HG02885 (cell line): ENCODE results near the gene TOR1AIP2.
"Not testable (repeated sequence)": the region's sequence is repeated elsewhere in the genome, so short reads cannot be mapped to it uniquely, and the experiment has no call there.

Source experiments
- ATAC-seq: cut with Tn5 transposase; IDR thresholded peaks from one replicate; pipeline ENCODE4 v1.9.1; 2021; ENCODE audit warnings: mild to moderate bottlenecking; ENCODE audit not compliant: unreplicated experiment, poor library complexity

Gene TOR1AIP2

DNA sequence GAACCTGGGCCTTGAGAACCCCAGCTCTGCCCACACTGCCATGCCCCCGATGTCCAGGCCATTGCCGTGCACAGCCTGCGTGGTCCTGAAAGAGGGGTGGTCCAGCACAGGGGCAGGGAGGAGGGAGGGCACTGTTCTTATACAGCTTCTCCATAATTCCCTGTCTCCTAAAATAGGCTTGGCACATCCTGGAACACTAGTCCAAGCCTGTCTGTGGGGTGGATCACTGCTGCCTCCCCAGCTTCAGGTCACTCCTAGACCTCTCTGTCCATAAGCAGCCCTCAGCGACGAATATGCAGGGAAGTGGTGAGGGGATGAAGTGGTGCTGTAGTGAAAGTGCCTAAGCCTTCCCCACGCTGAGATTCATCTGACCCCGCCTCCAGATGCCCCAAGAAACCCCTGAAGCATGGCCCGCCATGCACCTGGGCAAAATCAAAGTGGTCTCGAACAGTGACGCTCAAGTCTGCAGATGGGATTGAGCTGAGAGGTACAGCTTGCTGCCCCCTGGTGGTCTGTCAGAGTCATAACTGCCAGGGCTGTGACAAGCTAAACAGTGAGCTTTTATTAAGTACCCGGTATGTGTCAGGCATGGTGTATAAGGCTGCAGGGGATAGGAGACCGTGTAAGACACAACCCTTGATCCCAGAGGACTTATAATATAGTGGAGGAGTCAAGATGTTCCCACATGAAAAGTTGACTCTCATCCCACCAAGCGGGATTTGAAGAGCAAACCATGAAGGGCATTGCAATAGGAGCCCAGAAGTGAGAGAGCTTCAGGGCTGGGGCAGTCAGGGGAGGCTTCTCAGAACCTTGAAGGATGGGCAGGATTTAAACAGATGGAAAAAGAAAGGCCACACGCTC, 67.9 kb downstream of the TOR1AIP2 start:
- peak; percentile 71 for ATAC-seq

DNA sequence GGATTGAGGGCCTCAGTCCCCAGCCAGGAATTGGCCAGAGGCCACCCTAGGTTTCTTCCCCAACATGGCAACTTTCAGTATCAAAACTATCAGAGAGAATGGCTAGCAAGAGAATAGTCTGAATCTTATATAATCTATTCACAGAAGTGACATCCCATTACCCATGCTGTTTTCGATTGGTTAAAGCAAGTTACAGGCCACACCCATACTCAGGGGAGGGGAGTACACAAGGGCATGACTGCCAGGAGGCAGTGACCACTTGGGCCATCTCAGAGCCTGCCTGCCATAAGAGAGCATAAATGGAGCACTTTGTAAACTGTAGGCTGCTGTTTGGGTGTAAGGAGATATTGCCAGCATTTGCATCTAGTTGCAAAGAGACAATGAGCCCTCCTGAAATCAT, 69.1 kb downstream of the TOR1AIP2 start:
- no peak for ATAC-seq

DNA sequence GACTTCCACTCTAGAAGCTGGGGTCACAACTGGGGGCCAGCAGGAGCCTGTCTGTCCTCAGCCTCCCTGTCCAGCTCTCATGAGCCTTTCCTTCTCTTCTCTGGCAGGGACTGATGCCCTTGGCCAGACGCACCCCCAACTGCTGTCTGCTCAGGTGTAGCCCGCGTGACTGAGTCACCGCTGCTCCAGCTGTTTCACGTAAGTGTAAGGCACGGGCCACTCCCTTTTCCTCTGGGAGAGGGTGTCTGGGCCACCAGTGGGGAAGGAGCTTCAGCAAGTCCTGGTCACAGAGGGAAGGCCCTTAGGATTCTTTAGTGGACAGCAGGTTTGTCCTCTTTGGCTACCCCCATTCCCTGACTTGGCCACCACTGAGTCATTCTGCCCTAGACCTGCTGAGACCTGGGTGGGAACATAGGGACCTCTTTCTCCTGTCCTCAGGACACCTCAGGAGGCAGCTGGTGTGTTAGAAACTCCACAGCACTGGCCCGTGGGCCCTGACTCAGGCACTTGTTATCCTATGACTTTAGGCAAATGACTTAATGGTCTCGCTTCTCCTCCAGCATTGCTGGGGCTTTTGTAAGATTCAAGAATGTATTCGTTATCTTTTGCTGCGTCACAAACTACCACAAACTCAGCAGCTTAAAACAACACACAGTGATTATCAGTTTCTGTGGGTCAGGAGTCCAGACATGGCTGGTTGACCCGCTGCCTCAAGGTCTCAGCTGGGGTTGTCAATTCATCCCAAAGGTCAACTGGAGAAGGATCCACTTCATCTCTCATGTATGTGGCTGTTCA, 69.7 kb downstream of the TOR1AIP2 start:
- ATAC-seq = no peak

DNA sequence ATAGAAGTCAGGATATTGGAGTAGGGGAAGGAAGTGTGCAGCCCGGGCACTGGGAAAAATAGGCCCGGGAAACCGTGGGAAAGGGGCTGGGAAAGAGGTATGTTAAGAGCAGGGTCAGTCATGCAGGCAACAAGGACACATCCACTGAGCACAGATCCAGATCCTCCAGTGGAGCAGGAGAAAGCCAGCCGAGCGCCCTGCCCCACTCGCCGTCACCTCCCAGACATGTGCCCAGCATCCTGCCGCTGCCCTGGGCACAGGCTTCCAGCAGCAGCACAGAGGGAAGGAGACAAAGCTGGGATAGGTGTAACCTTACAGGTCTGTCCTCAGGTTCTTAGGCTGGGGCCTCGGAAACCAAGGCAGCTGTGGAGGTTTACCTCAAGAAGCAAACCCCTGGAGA, 70.3 kb downstream of the TOR1AIP2 start:
- ATAC-seq = no peak

DNA sequence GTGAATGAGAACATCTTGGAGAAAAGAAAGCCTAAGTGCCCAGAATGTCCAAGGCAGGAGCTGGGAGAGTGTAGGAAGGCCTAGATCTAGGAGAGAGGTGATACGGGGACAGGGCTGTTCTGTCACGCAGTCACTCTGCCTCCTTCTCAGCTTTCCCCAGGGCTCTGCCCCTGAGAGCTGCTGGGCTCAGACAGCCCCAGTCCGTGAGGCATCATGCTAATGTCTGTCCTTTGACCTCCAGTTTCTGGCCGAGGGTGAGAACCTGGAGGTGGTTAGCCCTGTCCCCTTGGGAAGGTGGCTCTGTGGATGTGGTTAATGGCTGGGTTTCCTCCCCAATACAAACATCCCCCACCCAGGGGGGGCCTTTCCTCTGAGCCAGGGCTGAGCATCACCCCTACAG, 71.3 kb downstream of the TOR1AIP2 start:
- no peak for ATAC-seq

DNA sequence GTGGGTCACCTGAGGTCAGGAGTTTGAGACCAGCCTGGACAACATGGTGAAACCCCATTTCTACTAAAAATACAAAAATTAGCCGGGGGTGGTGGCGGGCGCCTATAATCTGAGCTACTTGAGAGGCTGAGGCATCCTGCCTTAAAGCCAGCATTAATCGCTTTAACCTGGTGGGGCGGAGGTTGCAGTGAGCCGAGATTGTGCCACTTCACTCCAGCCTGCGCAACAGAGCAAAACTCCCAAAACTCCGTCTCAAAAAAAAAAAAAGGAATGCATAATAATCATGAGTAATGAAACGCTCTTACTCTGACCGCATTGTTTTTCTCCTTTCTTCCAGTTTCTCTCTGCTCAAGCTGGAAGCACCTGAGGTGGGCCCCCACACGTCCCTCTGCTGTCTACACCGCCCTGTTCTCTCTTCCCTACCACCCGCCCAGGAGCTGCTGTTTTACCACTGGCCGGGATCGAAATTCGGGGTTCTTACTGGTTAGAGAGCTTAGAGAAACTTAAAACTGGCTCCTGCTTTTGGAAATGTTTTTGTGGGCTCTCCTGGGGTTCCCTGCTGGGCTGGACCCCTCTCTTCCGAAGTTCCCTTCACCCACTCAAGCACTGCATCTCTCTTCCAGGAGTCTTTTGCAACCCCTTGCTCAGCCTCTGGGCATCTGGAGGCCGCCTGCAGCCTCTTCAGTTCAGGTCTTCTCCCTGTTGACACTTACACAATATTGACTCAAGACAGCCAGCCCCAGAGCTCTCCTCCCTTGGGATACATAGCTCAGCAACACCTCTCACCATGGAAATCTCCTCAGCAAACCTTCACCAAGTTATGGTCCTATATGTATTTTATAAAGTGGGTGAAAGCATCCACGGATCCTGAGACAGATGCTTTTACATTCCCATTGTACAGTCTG, 72.1 kb downstream of the TOR1AIP2 start:
- ATAC-seq = no peak

DNA sequence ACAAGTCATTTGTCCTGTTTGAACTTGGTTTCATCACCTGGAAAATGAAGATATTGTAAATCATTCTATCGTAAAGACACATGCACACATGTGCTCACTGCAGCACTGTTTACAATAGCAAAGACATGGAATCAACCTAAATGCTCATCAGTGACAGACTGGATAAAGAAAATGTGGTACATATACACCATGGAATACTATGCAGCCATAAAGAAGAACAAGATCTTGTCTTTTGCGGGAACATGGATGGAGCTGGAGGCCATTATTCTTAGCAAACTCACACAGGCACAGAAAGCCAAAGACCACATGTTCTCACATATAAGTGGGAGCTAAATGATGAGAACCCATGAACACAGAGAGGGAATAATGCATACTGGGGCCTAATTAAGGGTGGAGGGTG, 73.2 kb downstream of the TOR1AIP2 start:
- not testable (repeated sequence) for ATAC-seq

DNA sequence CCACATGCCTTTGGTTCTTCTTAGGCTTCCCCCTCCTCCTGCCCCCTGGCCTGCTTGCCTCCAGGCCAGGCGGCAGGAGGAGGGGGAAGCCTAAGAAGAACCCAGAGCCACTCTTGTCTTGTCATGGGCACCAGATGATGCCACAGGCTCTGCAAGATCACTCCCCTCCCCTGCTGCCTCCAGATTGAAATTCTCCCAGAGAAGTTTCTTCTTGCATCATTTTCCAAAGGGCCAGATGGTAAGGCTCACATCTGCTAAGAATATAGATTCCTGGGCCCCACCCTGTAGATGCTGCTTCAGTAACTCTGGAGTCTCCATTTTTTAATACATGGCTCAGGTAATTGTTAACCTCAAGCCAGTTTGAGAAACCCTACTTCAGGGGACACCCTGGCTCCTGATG, 73.7 kb downstream of the TOR1AIP2 start:
- no peak for ATAC-seq

DNA sequence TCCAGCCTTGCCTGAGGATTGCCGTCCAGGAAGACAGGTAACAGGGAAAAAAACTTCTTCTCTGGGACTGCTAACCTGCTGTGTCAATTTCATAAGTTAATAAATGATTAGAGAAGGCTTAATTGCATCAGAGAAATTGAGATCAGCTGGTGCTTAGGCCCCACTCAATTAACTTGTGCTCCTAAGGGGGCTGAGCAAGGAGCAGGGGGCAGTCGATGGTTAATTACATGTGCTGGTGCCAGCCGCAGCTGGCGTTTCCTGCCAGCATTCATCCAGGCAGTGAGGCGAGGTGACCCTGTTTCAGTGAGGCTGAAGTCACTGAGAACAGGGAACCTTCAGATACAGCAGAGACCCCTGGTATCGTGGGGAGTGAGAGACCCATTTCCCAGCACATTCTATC, 74.5 kb downstream of the TOR1AIP2 start:
- no peak for ATAC-seq

DNA sequence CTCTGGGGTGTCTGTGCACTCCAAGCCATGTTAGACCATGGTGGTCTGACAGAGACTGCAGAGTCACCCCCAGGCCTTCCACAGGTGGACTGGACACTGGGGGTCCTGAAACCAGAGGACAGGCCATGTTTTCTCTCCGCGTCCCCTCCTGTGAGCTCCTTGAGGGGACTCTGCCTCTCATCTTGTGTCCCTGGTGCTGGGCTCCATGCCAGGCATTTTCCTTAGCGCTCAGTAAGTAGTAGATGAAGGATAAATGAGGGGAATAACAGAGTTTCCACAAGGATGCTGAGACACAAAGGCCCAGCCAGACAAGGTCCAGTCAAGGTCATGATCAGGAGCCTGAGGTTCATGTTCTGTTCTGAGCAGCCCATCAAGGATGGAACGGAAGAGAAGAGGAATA, 77.1 kb downstream of the TOR1AIP2 start:
- ATAC-seq = no peak

DNA sequence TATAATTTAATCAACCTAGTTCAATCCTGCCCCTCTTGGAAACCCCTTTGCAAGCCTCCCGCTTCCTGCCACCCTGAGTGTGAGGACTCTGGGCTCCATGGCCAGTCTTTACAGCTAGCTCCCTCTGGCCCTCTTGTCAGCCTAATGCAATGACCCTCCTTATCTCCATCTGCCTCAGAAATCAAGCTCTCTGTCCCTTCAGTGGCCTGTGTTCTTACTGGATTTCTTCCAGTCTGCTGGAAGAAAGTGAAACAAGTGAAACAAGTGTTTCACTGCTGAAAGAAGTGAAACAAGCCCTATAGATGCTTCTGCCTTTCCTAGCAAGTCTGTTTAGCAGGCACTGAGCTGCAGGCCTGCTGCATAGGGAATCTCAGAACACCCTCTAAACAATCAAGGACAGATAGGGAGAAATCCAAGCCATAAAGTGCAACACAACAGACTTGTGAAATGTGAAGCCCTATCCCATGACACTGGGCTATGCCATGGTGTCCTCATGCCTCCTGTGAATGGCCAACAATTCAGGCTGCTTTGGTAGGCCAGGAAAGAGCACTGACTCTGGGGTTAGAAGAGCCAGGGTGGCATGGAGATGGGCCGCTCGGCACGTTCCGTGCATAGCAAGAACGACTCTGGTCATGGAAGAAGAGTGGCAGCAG, 78.6 kb downstream of the TOR1AIP2 start:
- no peak for ATAC-seq

DNA sequence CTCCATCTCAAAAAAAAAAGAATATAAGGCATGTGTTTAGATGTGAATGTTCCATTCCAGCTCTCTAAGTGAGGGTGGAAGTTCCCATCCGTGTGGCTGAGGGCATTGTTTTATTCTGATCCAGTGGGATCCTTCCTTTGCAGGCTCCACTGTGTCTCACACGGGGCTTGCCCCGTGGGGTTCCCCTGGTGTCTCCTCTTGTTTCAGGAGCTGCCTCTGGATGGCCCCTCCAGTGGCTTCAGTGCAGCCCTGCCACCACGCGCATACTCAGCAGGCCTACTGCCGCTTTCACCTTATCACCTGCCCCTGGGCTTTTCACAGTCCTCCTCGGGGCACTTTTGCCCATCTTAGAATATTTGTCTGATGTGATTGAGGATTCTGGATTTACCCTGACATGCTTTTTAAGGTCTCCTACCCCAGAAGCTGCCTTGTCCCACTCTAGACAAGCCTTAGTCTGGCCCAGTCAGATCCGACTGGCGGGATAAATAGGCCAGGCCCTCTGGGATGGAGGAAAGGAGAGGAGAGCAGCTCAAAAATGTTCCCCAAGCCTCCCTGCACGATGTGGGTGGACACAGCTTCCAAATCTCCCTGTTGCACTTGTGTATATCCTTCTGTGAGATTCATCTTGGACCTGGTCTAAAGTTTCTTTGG, 79.3 kb downstream of the TOR1AIP2 start:
- ATAC-seq = no peak

DNA sequence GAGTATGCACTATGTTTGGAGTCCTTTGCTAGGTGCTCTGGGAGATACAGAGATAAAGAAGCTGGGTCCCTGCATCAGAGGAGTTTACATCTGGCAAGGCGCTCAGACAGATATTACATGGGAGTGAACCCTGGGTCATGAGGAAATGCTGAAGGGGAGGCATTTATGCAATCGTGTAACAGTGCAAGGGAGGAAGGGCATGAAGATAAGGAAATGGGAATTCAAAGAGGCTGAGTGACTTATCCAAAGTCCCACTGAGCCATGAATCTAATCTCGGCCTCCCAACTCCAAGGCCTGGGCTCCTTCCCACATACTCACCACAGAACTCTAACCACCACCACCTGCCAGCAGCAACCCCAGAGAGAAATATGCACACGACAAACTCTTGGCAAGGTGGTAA, 82.9 kb downstream of the TOR1AIP2 start:
- ATAC-seq = no peak

DNA sequence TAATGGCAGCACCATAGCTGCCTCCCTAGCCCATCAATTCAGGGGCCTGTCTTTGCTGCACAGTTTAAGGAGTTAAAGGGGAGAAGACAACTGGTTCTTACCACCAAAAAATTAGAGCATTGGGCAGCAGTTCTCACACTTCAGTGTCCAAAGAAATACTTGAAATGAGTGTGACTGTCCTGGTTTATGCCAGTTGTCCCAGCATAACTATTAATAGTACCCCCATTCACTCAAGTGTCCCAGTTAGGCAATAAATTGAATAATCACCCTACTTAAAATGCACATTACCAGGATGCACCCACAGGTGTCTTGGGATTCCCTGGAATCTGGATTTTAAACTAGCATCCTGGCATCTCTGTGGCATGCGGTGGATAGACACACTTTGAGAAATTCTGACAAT, 83.5 kb downstream of the TOR1AIP2 start:
- ATAC-seq = no peak

DNA sequence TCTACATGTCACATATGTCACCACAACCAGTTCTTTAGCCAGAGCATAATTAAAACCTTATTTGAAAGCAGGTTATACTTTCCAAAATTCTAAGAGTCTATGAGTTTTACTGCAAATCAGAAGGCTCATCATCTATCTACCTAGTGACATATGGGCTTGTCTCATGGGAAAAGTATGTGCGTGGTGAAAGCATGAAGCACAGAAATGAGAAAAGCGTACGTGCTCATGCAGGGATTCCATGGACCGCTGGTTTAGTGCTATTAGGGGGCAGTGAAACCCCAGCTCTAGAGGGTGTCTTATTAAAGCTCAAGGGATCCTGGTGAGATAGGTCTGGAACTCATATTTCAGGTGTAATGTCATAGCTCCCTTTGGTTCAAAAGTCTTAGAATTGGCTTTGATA, 84.3 kb downstream of the TOR1AIP2 start:
- ATAC-seq = no peak
